Measurements from ENCODE around the gene ERVMER34-1.

ERVMER34-1 gene

GRCh38 chr4:52713456-52713937 is 37.7 kb downstream of the ERVMER34-1 start:
- H3K4me1 ChIP-seq, result peaks cover 0 to 27% (median 17%) of the 10 kb centered on the region in 4 donors
- H3K27ac ChIP-seq, result peak overlapping the region; percentile 95
- H3K36me3 ChIP-seq, result peaks cover 0 to 19% (median 13%) of the 10 kb centered on the region in 3 donors
- DNase-seq, result no peak
- intact Hi-C loops (cut with DNase I; ENCODE audit: low total_unique reads), result loop anchor here (5.0 kb wide), 1 partner anchor 154 kb away; no protein-coding TSS in a partner anchor
- no peaks in the 10 kb centered on the region for H3K9me3 ChIP-seq
- H3K4me3 ChIP-seq, result peak overlapping the region; percentile 90 to 93
- TF ChIP-seq, protein P1, sequence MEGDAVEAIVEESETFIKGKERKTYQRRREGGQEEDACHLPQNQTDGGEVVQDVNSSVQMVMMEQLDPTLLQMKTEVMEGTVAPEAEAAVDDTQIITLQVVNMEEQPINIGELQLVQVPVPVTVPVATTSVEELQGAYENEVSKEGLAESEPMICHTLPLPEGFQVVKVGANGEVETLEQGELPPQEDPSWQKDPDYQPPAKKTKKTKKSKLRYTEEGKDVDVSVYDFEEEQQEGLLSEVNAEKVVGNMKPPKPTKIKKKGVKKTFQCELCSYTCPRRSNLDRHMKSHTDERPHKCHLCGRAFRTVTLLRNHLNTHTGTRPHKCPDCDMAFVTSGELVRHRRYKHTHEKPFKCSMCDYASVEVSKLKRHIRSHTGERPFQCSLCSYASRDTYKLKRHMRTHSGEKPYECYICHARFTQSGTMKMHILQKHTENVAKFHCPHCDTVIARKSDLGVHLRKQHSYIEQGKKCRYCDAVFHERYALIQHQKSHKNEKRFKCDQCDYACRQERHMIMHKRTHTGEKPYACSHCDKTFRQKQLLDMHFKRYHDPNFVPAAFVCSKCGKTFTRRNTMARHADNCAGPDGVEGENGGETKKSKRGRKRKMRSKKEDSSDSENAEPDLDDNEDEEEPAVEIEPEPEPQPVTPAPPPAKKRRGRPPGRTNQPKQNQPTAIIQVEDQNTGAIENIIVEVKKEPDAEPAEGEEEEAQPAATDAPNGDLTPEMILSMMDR (IDR thresholded peaks at IDR 0.05), result no peak
- H3K27me3 ChIP-seq, result no peaks in the 10 kb centered on the region

DNA sequence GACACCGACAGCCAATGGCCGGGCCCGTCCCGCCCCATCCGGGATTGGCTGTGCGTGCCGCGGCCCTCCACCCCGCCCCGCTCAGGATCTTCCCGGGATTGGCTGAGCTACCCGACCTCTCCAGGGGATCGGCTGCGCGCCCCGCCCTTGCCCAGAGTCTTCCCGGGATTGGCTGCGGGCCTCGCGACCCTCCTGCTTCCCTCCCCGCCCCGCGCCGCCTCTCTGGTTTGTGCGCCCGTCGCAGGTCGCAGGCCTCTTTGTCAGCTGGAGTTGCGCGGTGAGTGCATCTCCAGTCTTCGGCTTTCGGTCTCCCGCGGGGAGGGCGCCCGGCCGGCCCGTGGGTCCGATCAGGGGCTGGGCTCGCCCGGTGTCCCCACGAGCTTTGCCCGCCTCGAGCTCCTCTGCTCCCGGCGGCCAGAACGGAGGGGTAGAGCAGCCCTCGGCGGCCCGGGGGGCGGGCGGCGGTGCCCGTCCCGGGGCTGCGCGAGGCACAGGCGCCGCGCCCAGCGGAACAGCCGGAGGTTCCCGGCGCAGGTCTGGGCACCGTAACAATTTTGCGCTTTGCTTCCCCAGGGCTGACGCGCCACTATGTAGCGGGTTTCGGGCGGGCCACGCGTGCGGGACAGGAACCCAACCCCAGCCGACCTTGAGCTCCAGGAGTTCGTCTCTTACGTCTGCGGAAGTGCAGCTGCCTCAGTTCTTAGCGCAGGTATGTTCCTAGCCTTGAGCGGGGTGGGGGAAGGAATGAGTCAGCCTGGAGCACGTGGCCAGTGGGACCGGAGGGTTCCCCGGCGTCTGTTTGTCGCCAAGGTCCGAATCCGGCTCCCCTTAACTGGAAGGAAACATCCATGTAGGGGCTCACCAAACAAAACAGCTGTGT is 38.7 kb downstream of the ERVMER34-1 start:
- DNase-seq, result peak; percentile 98 to 99
- TF ChIP-seq, protein P1 (IDR thresholded peaks at IDR 0.05), result no peak
- Histone ChIP-seq H3K9me3 (no peaks in the 10 kb centered on the region), H3K27ac (peak overlapping the region; percentile 95), H3K36me3 (peaks cover 0 to 19% (median 11%) of the 10 kb centered on the region in 3 donors), H3K4me3 (peak overlapping the region; percentile 90 to 93), H3K27me3 (no peaks in the 10 kb centered on the region), H3K4me1 (peaks cover 0 to 27% (median 17%) of the 10 kb centered on the region in 4 donors)
- intact Hi-C loops (cut with DNase I; ENCODE audit: low total_unique reads), result loop anchor here (5.0 kb wide), 1 partner anchor 155 kb away; no protein-coding TSS in a partner anchor

DNA sequence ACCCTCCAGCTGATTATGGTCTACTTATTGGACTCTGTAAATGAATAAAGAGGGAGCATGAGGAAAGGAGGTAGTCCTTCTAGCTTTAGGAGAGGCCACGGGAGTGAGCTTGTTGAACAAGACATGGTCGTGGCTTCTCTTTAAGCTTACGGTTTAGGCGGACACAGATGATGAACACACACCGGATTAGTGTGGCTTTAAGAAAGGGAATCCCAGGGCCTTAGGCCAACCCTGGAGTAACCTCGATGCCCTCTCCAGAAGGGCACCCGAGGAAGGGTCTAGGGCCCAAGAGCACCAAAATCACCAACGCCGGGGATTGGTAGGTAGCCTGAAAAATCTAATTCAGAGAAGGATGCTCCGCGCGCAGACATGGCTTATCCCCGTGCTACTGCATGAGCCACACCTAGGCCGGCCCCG is 39.4 kb downstream of the ERVMER34-1 start:
- no peaks in the 10 kb centered on the region for H3K9me3 ChIP-seq
- H3K4me3 ChIP-seq, result peak overlapping the region; percentile 90 to 93
- no peaks in the 10 kb centered on the region for H3K27me3 ChIP-seq
- TF ChIP-seq, protein P1 (IDR thresholded peaks at IDR 0.05), result no peak
- peaks cover 0 to 27% (median 17%) of the 10 kb centered on the region in 4 donors for H3K4me1 ChIP-seq
- intact Hi-C loops (cut with DNase I; ENCODE audit: low total_unique reads), result loop anchor here (5.0 kb wide), 1 partner anchor 155 kb away; no protein-coding TSS in a partner anchor
- H3K27ac ChIP-seq, result peak overlapping the region; percentile 95
- DNase-seq, result no peak
- H3K36me3 ChIP-seq, result peaks cover 0 to 14% (median 6%) of the 10 kb centered on the region in 3 donors

DNA sequence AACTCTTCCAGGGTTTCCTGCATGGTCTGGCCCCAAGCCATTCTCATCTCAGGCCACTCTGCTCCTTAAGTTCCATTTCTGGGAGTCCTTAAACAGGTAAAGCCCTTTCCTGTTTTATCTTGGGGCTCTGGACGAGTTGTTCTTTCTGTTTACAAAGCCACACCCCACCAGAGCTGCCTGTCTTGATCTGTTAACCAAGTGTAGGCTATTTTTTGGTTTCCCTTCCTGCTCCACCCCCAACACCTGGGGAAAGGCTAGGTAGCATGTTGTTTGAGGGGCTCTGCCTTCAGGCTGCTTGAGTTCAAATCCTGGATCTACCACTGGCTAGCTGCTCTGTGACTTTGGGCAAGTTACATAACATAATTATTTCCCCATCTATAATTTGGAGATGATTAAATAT is 40.0 kb downstream of the ERVMER34-1 start:
- Histone ChIP-seq H3K36me3 (peaks cover 0 to 8% (median 6%) of the 10 kb centered on the region in 3 donors), H3K9me3 (no peaks in the 10 kb centered on the region), H3K27me3 (no peaks in the 10 kb centered on the region), H3K4me3 (no peak overlapping the region), H3K27ac (peak overlapping the region in 1 of 2 donors; percentile 95), H3K4me1 (peaks cover 0 to 27% (median 17%) of the 10 kb centered on the region in 4 donors)
- intact Hi-C loops (cut with DNase I; ENCODE audit: low total_unique reads), result loop anchor here (5.0 kb wide), 1 partner anchor 156 kb away; no protein-coding TSS in a partner anchor
- TF ChIP-seq, protein P1 (IDR thresholded peaks at IDR 0.05), result no peak
- no peak for DNase-seq

GRCh38 chr4:52709155-52709554 is 42.1 kb downstream of the ERVMER34-1 start:
- H3K4me1 ChIP-seq, result peaks cover 0 to 20% (median 10%) of the 10 kb centered on the region in 4 donors
- no peaks in the 10 kb centered on the region for H3K9me3 ChIP-seq
- no peak overlapping the region for H3K4me3 ChIP-seq
- intact Hi-C loops (cut with DNase I; ENCODE audit: low total_unique reads), result no loop called here
- H3K27ac ChIP-seq, result no peak overlapping the region
- no peaks in the 10 kb centered on the region for H3K27me3 ChIP-seq
- DNase-seq, result no peak
- H3K36me3 ChIP-seq, result peaks cover 0 to 5% (median 0%) of the 10 kb centered on the region in 3 donors
- TF ChIP-seq, protein P1 (IDR thresholded peaks at IDR 0.05), result no peak

Data from tibial artery (tissue), 4 donors.